Left ventricle myocardium inferior (tissue), 1 donor: ENCODE data around the gene DNAJC19. TPM values are rescaled to one million over a fixed set of nuclear protein-coding genes. Genes with fewer than 3 reads are reported as not detected.
"Not testable (repeated sequence)": the region's sequence is repeated elsewhere in the genome, so short reads cannot be mapped to it uniquely, and the experiment has no call there.

Experiments
- DNase-seq: peaks from one replicate; pipeline ENCODE4 v3.0.0-alpha.2; 2020
- H3K27ac ChIP-seq: fragments of 200-600 bp; replicated peaks from 2 replicates; pipeline ENCODE4 v1.8.0; 2021
- H3K27me3 ChIP-seq: fragments of 200-600 bp; 2 replicates; pipeline ENCODE4 v1.8.0; 2021; ENCODE audit warnings: low read depth
- H3K36me3 ChIP-seq: fragments of 200-600 bp; 2 replicates; pipeline ENCODE4 v1.8.0; 2021
- H3K4me1 ChIP-seq: fragments of 200-600 bp; 2 replicates; pipeline ENCODE4 v1.8.0; 2021
- H3K4me3 ChIP-seq: fragments of 200-600 bp; 2 replicates; pipeline ENCODE4 v1.8.0; 2021; ENCODE audit warnings: mild to moderate bottlenecking, moderate library complexity
- H3K9me3 ChIP-seq: fragments of 200-600 bp; replicated peaks from 2 replicates; pipeline ENCODE4 v1.8.0; 2021
- CTCF ChIP-seq: fragments of 200-600 bp; IDR thresholded peaks from 2 replicates; pipeline ENCODE4 v1.8.0; 2021; ENCODE audit warnings: antibody characterized with exemption, mild to moderate bottlenecking, borderline replicate concordance
- intact Hi-C: fragments of 100-400 bp; cut with micrococcal nuclease; formaldehyde crosslinking; loops from one replicate; pipeline ENCODE4 v1.11.0; 2022
- total RNA-seq: library from RNA; stranded (reverse); fragmentation: NEBNext Ultra II Directional; extraction: Animal tissue kit (Norgen Biotek cat#: 25700); gene quantifications from one replicate; pipeline ENCODE4 v1.2.1, GENCODE V29; 2021
- donor health status: DM: no; HTN: yes; CAD: no; lungs with severe emphysema.

Gene DNAJC19
- total RNA-seq, 1 donor from 2014 or later, result 119 TPM

- intact Hi-C loops, result no loop called here
- no peak for TF ChIP-seq CTCF
- no peak for DNase-seq
- Histone ChIP-seq H3K27me3 (no peaks in the 10 kb centered on the region), H3K4me3 (no peak overlapping the region), H3K9me3 (no peaks in the 10 kb centered on the region), H3K36me3 (no peaks in the 10 kb centered on the region), H3K4me1 (no peaks in the 10 kb centered on the region), H3K27ac (no peak overlapping the region)
These were observed 19.3 kb upstream of the DNAJC19 start for GRCh38 chr3:181008796-181009195.

GRCh38 chr3:181007262-181007661 lies 17.7 kb upstream of the DNAJC19 start:
- Histone ChIP-seq H3K9me3 (peaks cover 11% of the 10 kb centered on the region), H3K4me3 (no peak overlapping the region), H3K36me3 (no peaks in the 10 kb centered on the region), H3K4me1 (no peaks in the 10 kb centered on the region), H3K27ac (no peak overlapping the region), H3K27me3 (no peaks in the 10 kb centered on the region)
- intact Hi-C loops, result no loop called here
- TF ChIP-seq CTCF, result no peak
- DNase-seq, result no peak

GRCh38 chr3:181006541-181006940 lies 17.0 kb upstream of the DNAJC19 start:
- H3K27me3 ChIP-seq, result no peaks in the 10 kb centered on the region
- H3K36me3 ChIP-seq, result no peaks in the 10 kb centered on the region
- no peak for DNase-seq
- no peaks in the 10 kb centered on the region for H3K4me1 ChIP-seq
- H3K4me3 ChIP-seq, result no peak overlapping the region
- H3K27ac ChIP-seq, result no peak overlapping the region
- no peak for TF ChIP-seq CTCF
- intact Hi-C loops, result no loop called here
- peaks cover 18% of the 10 kb centered on the region for H3K9me3 ChIP-seq

- peaks cover 39% of the 10 kb centered on the region for H3K9me3 ChIP-seq
- H3K4me1 ChIP-seq, H3K27ac ChIP-seq, H3K27me3 ChIP-seq, H3K36me3 ChIP-seq, DNase-seq, intact Hi-C loops, H3K4me3 ChIP-seq: not testable (repeated sequence)
These were observed 13.9 kb upstream of the DNAJC19 start for GRCh38 chr3:181003469-181003868.

GRCh38 chr3:181002331-181002730 lies 12.8 kb upstream of the DNAJC19 start:
- H3K4me1 ChIP-seq, H3K27me3 ChIP-seq, H3K27ac ChIP-seq, H3K36me3 ChIP-seq, DNase-seq, intact Hi-C loops, H3K4me3 ChIP-seq: not testable (repeated sequence)
- H3K9me3 ChIP-seq, result peaks cover 39% of the 10 kb centered on the region

GRCh38 chr3:180996415-180996932 lies 6.9 kb upstream of the DNAJC19 start:
- no peak for TF ChIP-seq CTCF
- Histone ChIP-seq H3K27ac (no peak overlapping the region), H3K4me3 (no peak overlapping the region), H3K36me3 (no peaks in the 10 kb centered on the region), H3K4me1 (no peaks in the 10 kb centered on the region), H3K9me3 (peaks cover 21% of the 10 kb centered on the region), H3K27me3 (no peaks in the 10 kb centered on the region)
- no peak for DNase-seq
- intact Hi-C loops, result no loop called here

GRCh38 chr3:180990505-180990904 lies 969 bp upstream of the DNAJC19 start:
- Histone ChIP-seq H3K27me3 (no peaks in the 10 kb centered on the region), H3K36me3 (peaks cover 26% of the 10 kb centered on the region), H3K4me1 (peaks cover 38% of the 10 kb centered on the region), H3K9me3 (no peaks in the 10 kb centered on the region), H3K27ac (peak overlapping the region; percentile 91), H3K4me3 (peak overlapping the region; percentile 86)
- no peak for TF ChIP-seq CTCF
- intact Hi-C loops, result no loop called here
- no peak for DNase-seq
